Measurements from ENCODE around the gene PAX6. TPM values are rescaled to one million over a fixed set of nuclear protein-coding genes. Genes with fewer than 3 reads are reported as not detected.

Gene PAX6
- total RNA-seq, 3 donors from 2014 or later: 0.88 TPM; not detected in 2

- no peaks in the 10 kb centered on the region for H3K36me3 ChIP-seq
- intact Hi-C loops (cut with DNase I; ENCODE audit: low total_unique reads): no loop called here
- H3K27me3 ChIP-seq: peaks cover 20 to 100% of the 10 kb centered on the region in 2 donors
- H3K4me3 ChIP-seq: no peak overlapping the region
- no peaks in the 10 kb centered on the region for H3K9me3 ChIP-seq
- no peak for DNase-seq (ENCODE audit: low spot score in 2 of 2)
- no peak for TF ChIP-seq CTCF (IDR thresholded peaks at IDR 0.05)
- TF ChIP-seq POLR2A (IDR thresholded peaks at IDR 0.05): no peak
- TF ChIP-seq POLR2AphosphoS5 (IDR thresholded peaks at IDR 0.05): no peak
- H3K27ac ChIP-seq: no peak overlapping the region
- peaks cover 10 to 23% of the 10 kb centered on the region in 2 donors for H3K4me1 ChIP-seq
These were observed 8.7 kb upstream of the PAX6 start for GRCh38 chr11:31819621-31820437.

GRCh38 chr11:31818874-31819331 is 7.8 kb upstream of the PAX6 start:
- Histone ChIP-seq H3K27me3 (peaks cover 27 to 100% of the 10 kb centered on the region in 2 donors), H3K4me3 (no peak overlapping the region), H3K27ac (no peak overlapping the region), H3K36me3 (no peaks in the 10 kb centered on the region), H3K4me1 (peaks cover 10 to 23% of the 10 kb centered on the region in 2 donors), H3K9me3 (no peaks in the 10 kb centered on the region)
- TF ChIP-seq CTCF (IDR thresholded peaks at IDR 0.05): no peak
- TF ChIP-seq POLR2A (IDR thresholded peaks at IDR 0.05): no peak
- TF ChIP-seq POLR2AphosphoS5 (IDR thresholded peaks at IDR 0.05): no peak
- peak in 1 of 2 donors; percentile 51 for DNase-seq (ENCODE audit: low spot score in 2 of 2)
- intact Hi-C loops (cut with DNase I; ENCODE audit: low total_unique reads): no loop called here

GRCh38 chr11:31818425-31818755 is 7.3 kb upstream of the PAX6 start:
- Histone ChIP-seq H3K4me3 (peak overlapping the region in 1 of 3 donors; percentile 55), H3K36me3 (no peaks in the 10 kb centered on the region), H3K27me3 (peaks cover 27 to 100% of the 10 kb centered on the region in 2 donors), H3K27ac (no peak overlapping the region), H3K4me1 (peaks cover 10 to 23% of the 10 kb centered on the region in 2 donors), H3K9me3 (no peaks in the 10 kb centered on the region)
- TF ChIP-seq POLR2A (IDR thresholded peaks at IDR 0.05) (no peak), CTCF (IDR thresholded peaks at IDR 0.05) (no peak), POLR2AphosphoS5 (IDR thresholded peaks at IDR 0.05) (no peak)
- intact Hi-C loops (cut with DNase I; ENCODE audit: low total_unique reads): no loop called here
- DNase-seq (ENCODE audit: low spot score in 2 of 2): no peak

DNA sequence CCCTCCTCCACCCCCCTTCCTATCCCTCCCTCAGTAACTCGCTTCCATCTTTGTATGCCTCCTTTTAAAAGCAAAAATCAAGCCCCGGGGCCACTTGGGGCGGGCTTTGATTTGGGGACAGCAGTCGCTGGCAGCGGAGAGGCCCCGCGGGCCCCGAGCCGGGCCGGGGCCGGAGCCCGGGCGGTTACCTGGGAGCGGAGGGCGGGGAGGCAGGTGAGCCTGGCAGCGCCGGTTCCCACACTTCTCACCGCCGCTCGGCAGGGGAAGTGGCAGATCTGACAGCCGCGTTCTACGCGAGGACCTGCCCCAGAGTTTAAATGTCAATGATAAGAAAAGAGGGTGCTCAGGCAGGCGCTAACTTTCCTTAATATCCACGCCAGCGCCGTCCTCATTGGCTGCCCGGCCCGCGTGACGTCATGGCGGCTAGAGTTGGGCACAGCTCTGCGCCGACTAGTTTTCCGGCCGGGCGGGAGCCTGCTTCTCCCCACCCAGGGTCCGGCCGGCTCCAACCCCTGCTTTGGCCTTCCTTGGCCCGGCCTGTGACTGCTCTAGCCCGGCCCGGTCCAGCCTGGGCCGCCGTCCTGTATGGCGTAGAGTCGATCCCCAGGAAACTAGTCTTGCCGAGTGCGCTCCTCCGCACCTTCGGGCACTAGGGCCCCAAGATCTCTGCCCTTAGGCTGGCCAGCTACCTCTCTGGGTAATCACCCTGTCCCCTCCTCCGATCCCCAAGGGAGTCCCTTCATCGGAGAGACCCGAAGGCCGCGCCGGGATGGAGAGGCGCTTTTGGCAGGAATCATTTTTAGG is 6.7 kb upstream of the PAX6 start:
- H3K9me3 ChIP-seq: no peaks in the 10 kb centered on the region
- H3K27me3 ChIP-seq: peaks cover 27 to 100% of the 10 kb centered on the region in 2 donors
- DNase-seq (ENCODE audit: low spot score in 2 of 2): no peak
- H3K27ac ChIP-seq: no peak overlapping the region
- peaks cover 11 to 26% of the 10 kb centered on the region in 2 donors for H3K4me1 ChIP-seq
- peak overlapping the region in 2 of 3 donors; percentile 33 to 55 for H3K4me3 ChIP-seq
- TF ChIP-seq POLR2A (IDR thresholded peaks at IDR 0.05) (no peak), POLR2AphosphoS5 (IDR thresholded peaks at IDR 0.05) (no peak), CTCF (IDR thresholded peaks at IDR 0.05) (no peak)
- intact Hi-C loops (cut with DNase I; ENCODE audit: low total_unique reads): no loop called here
- H3K36me3 ChIP-seq: no peaks in the 10 kb centered on the region

Measured in breast epithelium (tissue), 4 donors.